ENCODE measurements around the gene FGF14. TPM values are rescaled to one million over a fixed set of nuclear protein-coding genes. Genes with fewer than 3 reads are reported as not detected.

The FGF14 gene
- total RNA-seq, 4 donors from 2014 or later, result 0.28 to 2.3 (median 0.35) TPM; not detected in 1

- Histone ChIP-seq H3K36me3 (no peaks in the 10 kb centered on the region), H3K27ac (no peak overlapping the region), H3K9me3 (no peaks in the 10 kb centered on the region), H3K27me3 (no peaks in the 10 kb centered on the region), H3K4me3 (no peak overlapping the region), H3K4me1 (no peaks in the 10 kb centered on the region)
- no peak for DNase-seq
- TF ChIP-seq POLR2A (IDR thresholded peaks at IDR 0.05) (no peak), CTCF (IDR thresholded peaks at IDR 0.05) (no peak)
These were observed 689.9 kb downstream of the FGF14 start for GRCh38 chr13:101712026-101712348.

DNA sequence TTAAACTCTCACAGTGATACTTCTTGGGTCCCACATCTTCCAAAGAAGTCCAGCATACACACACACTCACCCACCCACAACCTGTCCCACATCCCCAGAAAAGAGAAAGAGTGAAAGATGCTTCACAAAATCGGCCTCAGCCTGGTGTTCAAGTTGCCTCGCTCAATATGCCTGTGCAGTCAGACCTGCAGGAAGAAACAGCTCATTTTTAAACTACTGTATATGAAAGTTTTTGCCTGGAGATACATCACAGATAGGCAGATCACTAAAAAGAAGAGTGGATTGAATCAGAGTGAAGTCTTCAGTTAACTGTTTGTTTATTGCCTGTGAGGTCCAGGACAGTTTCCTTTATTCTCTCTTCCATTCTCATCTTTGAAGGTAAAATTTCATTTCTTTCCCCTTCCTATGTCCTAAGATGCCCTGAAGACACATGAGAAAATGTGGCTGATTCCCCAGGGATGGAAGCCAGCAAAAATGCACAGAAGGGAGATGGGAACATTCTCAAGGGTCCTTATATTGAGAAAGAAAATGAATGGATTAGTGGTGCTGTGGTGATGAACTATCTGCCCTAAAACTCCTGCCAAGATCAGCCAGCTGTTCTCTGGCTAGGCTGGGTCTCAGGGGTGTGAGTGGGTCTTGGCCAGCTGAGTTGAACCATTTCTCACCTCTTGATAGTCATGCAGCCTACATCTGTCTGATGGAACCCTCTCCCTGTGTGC lies 690.4 kb downstream of the FGF14 start:
- DNase-seq, result no peak
- no peak overlapping the region for H3K27ac ChIP-seq
- no peaks in the 10 kb centered on the region for H3K4me1 ChIP-seq
- H3K27me3 ChIP-seq, result no peaks in the 10 kb centered on the region
- no peaks in the 10 kb centered on the region for H3K9me3 ChIP-seq
- H3K4me3 ChIP-seq, result no peak overlapping the region
- H3K36me3 ChIP-seq, result no peaks in the 10 kb centered on the region
- TF ChIP-seq POLR2A (IDR thresholded peaks at IDR 0.05) (no peak), CTCF (IDR thresholded peaks at IDR 0.05) (no peak)

GRCh38 chr13:101709952-101710351 lies 691.9 kb downstream of the FGF14 start:
- H3K4me1 ChIP-seq, result no peaks in the 10 kb centered on the region
- no peak for DNase-seq
- H3K36me3 ChIP-seq, result no peaks in the 10 kb centered on the region
- no peaks in the 10 kb centered on the region for H3K27me3 ChIP-seq
- H3K9me3 ChIP-seq, result no peaks in the 10 kb centered on the region
- no peak overlapping the region for H3K4me3 ChIP-seq
- TF ChIP-seq CTCF (IDR thresholded peaks at IDR 0.05) (no peak), POLR2A (IDR thresholded peaks at IDR 0.05) (no peak)
- H3K27ac ChIP-seq, result no peak overlapping the region

DNA sequence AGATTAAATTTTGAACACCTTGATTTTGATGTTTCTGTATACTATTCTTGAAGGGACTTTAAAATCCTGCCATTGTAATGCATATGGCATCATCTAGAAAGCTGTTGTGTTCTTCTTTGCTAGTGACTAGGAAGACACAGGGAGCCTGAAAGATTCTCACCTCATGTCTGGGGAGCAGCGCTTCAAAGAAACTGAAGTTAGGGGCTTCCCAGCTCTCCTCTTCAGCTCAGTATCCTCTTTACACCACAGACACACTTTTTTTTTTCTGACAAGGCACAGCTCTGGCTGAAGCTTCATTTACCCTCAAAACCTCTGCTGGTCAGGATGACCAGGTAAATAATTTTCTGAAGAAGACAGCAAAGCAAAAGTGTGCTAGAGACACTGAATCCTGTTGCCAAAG lies 693.7 kb downstream of the FGF14 start:
- TF ChIP-seq CTCF (IDR thresholded peaks at IDR 0.05) (no peak), POLR2A (IDR thresholded peaks at IDR 0.05) (no peak)
- Histone ChIP-seq H3K9me3 (no peaks in the 10 kb centered on the region), H3K36me3 (no peaks in the 10 kb centered on the region), H3K4me1 (no peaks in the 10 kb centered on the region), H3K27ac (no peak overlapping the region), H3K27me3 (no peaks in the 10 kb centered on the region), H3K4me3 (no peak overlapping the region)
- no peak for DNase-seq

- no peak overlapping the region for H3K4me3 ChIP-seq
- TF ChIP-seq POLR2A (IDR thresholded peaks at IDR 0.05), result no peak
- TF ChIP-seq CTCF (IDR thresholded peaks at IDR 0.05), result no peak
- no peak for DNase-seq
These were observed 694.2 kb downstream of the FGF14 start for GRCh38 chr13:101707659-101708058.

GRCh38 chr13:101706651-101707050 lies 695.2 kb downstream of the FGF14 start:
- Histone ChIP-seq H3K27ac (no peak overlapping the region), H3K36me3 (no peaks in the 10 kb centered on the region), H3K4me1 (no peaks in the 10 kb centered on the region), H3K4me3 (no peak overlapping the region), H3K9me3 (no peaks in the 10 kb centered on the region), H3K27me3 (no peaks in the 10 kb centered on the region)
- TF ChIP-seq CTCF (IDR thresholded peaks at IDR 0.05), result no peak
- TF ChIP-seq POLR2A (IDR thresholded peaks at IDR 0.05), result no peak
- DNase-seq, result peak in 1 of 3 donors; percentile 50

More at GRCh38 chr13:101707659-101708058, 694.2 kb downstream of the FGF14 start:
- H3K9me3 ChIP-seq, result no peaks in the 10 kb centered on the region
- no peak overlapping the region for H3K27ac ChIP-seq
- H3K4me1 ChIP-seq, result no peaks in the 10 kb centered on the region
- no peaks in the 10 kb centered on the region for H3K27me3 ChIP-seq
- H3K36me3 ChIP-seq, result no peaks in the 10 kb centered on the region

All from Peyer's patch (tissue), 4 donors.